Duodenal mucosa (tissue), 2 donors: ENCODE data around the gene SLC24A4.

ENCODE experiments used
- H3K27ac ChIP-seq: one replicate; pipeline ENCODE4 v1.7.0; 2013; ENCODE audit warnings: low read depth, low read length
- H3K27me3 ChIP-seq, 2 donors: one replicate each; pipeline ENCODE4 v1.7.0; 2013; ENCODE audit warnings: low read length in 2 of 2, control low read depth in 1 of 2; ENCODE audit not compliant: insufficient read depth in 2 of 2, control insufficient read depth in 1 of 2
- H3K36me3 ChIP-seq, 2 donors: one replicate each; pipeline ENCODE4 v1.7.0; 2013; ENCODE audit warnings: low read length in 2 of 2, control low read depth in 1 of 2; ENCODE audit not compliant: insufficient read depth in 2 of 2, control insufficient read depth in 1 of 2
- H3K4me1 ChIP-seq, 2 donors: one replicate each; pipeline ENCODE4 v1.7.0; 2013; ENCODE audit warnings: low read length in 2 of 2, control low read depth in 1 of 2; ENCODE audit not compliant: insufficient read depth in 2 of 2, control insufficient read depth in 1 of 2
- H3K4me3 ChIP-seq, 2 donors: one replicate each; pipeline ENCODE4 v1.7.0; 2013; ENCODE audit warnings: low read length in 2 of 2, low read depth in 1 of 2
- H3K9ac ChIP-seq, 2 donors: one replicate each; pipeline ENCODE4 v1.7.0; 2013; ENCODE audit warnings: low read length in 2 of 2, low read depth in 1 of 2
- H3K9me3 ChIP-seq, 2 donors: one replicate each; pipeline ENCODE4 v1.7.0; 2013; ENCODE audit warnings: low read length in 2 of 2, control low read depth in 1 of 2; ENCODE audit not compliant: control insufficient read depth in 1 of 2

SLC24A4 gene

DNA sequence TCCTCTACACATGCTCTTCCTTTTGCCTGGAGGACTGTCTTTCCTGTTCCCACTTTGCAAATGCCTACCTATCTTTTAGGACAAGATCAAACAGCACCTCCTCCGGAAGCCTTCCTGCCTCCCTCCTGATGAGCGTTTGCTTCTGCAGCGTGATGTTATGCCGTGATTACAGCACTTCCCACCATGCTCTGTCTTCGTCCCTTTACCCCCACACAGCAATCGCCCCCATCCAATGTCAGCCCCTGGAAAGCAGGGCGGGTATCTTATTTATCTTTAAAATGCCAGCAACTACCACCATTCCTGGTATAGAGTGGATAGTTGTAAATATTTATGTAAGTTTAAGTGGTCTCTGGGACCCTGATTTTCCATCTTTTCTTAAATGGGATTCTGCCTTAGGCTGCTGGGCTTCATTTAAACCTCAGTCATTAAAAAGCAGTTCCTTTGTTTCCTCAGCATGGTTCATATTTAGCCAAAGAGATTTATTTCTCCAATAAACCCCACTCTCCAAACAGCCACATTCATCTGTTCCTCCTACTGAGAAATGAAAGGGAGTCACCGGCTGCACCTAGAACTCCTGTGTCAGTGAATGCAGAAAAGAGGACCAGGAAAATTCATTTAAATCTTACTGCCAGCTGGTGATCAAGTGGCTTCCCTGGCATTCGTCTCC, 33.8 kb upstream of the SLC24A4 start:
- H3K27me3 ChIP-seq = no peaks in the 10 kb centered on the region

DNA sequence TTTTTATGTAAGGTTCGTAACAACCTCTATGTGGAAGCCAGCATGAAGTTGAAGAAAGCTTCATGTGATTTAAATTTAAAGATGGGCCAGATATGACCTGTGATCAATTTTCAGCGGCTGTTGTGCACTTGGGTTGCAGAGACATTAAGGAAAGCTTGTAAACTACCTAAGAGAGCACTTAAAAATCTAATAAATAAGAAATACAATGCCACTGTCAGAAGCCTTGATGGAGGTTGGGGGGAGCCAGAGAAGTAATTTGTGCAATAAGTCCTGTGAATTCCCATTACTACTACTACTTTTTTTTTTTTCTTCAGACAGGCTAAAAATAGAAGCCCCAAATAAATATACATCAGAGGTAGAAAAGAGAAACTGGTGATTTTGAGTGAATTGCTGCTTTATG, 30.3 kb upstream of the SLC24A4 start:
- no peak overlapping the region for H3K4me3 ChIP-seq
- H3K27me3 ChIP-seq = no peaks in the 10 kb centered on the region
- H3K27ac ChIP-seq = no peak overlapping the region

More for the DNA sequence above, 33.8 kb upstream of the SLC24A4 start:
- H3K36me3 ChIP-seq = no peaks in the 10 kb centered on the region
- no peaks in the 10 kb centered on the region for H3K9me3 ChIP-seq
- H3K4me3 ChIP-seq = no peak overlapping the region
- no peak overlapping the region for H3K27ac ChIP-seq
- no peak overlapping the region for H3K9ac ChIP-seq
- H3K4me1 ChIP-seq = no peaks in the 10 kb centered on the region

DNA sequence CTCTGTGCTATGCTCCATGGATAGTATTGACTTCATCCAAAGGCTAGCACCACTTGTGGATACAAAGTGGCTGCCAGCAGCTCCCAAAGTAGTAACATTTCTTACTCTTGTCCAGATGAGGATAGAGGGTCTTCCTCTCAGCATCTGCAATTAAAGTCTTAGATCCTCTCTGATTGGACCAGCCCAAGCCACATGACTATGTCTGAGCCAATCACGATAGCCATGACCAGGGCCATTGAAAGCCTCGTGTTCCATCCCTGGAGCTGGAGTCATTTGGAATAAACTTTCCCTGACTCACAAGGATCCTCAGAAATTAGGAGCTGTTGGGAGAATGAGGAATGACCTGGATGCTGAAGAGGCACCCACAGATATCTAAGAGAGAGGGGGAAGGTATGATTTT, 28.5 kb upstream of the SLC24A4 start:
- Histone ChIP-seq H3K27ac (no peak overlapping the region), H3K36me3 (no peaks in the 10 kb centered on the region), H3K27me3 (peaks cover 0 to 4% of the 10 kb centered on the region in 2 donors)

More for the DNA sequence above, 30.3 kb upstream of the SLC24A4 start:
- H3K9ac ChIP-seq = no peak overlapping the region
- H3K4me1 ChIP-seq = no peaks in the 10 kb centered on the region
- H3K9me3 ChIP-seq = no peaks in the 10 kb centered on the region
- no peaks in the 10 kb centered on the region for H3K36me3 ChIP-seq

DNA sequence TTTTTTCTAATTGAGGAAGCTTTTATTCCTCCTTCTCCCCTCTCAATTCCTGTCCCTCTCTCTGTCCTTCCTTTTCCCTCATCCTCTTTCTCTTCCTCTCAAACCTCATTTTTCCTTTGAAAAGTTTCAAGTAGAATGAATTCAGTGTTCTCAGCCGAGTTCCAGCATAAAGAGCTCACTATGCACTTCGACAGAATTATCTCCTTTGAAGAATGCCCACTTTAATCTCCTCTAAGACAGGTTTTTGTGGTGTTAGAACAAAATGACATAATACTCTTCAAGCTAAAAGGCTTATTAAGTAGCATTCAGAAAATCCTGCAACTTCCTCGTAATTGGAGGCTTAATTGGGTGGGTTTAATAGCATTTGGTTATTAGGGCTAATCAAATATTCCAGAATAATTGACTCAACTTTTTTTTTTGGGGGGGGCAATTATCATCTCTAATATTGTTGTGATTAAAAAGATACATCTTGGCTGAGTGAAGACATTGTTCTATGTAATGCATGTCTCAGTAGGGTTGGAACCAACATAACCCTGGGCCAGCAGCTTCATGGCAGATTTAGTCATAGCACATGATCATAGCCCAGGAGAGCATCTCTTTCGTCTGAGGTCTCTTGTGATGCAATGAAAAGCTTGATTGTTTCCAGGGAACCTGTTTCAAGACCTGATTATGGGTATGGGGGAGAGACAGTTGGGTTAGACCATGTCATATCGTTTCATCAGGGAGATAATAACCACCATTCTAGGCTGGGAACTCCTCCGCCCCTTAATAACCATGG, 25.0 kb upstream of the SLC24A4 start:
- Histone ChIP-seq H3K9me3 (no peaks in the 10 kb centered on the region), H3K4me1 (no peaks in the 10 kb centered on the region), H3K27me3 (peaks cover 0 to 5% of the 10 kb centered on the region in 2 donors), H3K4me3 (no peak overlapping the region), H3K9ac (no peak overlapping the region), H3K36me3 (no peaks in the 10 kb centered on the region), H3K27ac (no peak overlapping the region)

More for the DNA sequence above, 28.5 kb upstream of the SLC24A4 start:
- H3K9me3 ChIP-seq = no peaks in the 10 kb centered on the region
- no peak overlapping the region for H3K4me3 ChIP-seq
- H3K9ac ChIP-seq = no peak overlapping the region
- no peaks in the 10 kb centered on the region for H3K4me1 ChIP-seq

DNA sequence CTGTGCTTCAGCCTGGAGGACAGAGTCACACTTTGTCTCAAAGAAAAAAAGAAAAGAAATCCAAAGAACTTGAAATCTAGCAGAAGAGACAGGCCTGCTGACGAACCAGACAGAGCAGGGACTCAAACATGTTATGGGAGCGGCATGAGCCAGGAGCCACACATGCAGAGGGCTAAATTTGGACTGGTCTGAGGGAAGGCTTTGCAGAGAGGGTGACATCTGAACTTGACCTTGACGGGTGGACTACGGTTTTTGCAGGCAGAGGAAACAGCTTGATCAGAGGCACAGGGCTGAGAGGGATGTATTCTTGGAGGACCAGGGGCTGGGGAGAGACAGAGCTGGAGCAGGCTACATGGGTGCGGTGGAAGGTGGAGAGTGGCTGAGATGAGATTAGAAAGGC, 20.5 kb upstream of the SLC24A4 start:
- no peaks in the 10 kb centered on the region for H3K4me1 ChIP-seq
- no peaks in the 10 kb centered on the region for H3K9me3 ChIP-seq
- peaks cover 0 to 5% of the 10 kb centered on the region in 2 donors for H3K27me3 ChIP-seq
- no peak overlapping the region for H3K4me3 ChIP-seq
- no peaks in the 10 kb centered on the region for H3K36me3 ChIP-seq
- H3K27ac ChIP-seq = no peak overlapping the region
- no peak overlapping the region for H3K9ac ChIP-seq

DNA sequence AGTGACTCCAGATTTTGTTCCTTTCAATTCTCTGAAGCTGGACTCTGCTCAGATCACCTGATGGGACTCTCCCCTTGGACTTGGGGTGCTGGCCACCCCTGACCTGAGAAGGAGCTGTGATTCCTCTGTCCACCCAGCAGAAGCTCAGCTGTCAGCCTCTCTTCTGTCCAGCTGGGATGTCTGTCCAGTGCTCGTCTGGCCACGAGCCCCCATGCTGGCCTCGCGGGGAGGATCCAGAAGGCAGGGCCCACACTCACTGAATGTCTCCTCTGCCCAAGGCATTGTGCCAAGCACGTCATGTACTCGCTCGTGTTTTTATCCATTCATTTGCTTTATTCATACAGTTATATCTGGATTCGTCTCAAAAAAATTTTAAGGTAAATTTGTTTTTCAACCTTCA, 14.2 kb upstream of the SLC24A4 start:
- no peaks in the 10 kb centered on the region for H3K4me1 ChIP-seq
- H3K36me3 ChIP-seq = no peaks in the 10 kb centered on the region
- H3K9me3 ChIP-seq = no peaks in the 10 kb centered on the region
- no peak overlapping the region for H3K9ac ChIP-seq
- no peaks in the 10 kb centered on the region for H3K27me3 ChIP-seq
- no peak overlapping the region for H3K4me3 ChIP-seq
- H3K27ac ChIP-seq = no peak overlapping the region

DNA sequence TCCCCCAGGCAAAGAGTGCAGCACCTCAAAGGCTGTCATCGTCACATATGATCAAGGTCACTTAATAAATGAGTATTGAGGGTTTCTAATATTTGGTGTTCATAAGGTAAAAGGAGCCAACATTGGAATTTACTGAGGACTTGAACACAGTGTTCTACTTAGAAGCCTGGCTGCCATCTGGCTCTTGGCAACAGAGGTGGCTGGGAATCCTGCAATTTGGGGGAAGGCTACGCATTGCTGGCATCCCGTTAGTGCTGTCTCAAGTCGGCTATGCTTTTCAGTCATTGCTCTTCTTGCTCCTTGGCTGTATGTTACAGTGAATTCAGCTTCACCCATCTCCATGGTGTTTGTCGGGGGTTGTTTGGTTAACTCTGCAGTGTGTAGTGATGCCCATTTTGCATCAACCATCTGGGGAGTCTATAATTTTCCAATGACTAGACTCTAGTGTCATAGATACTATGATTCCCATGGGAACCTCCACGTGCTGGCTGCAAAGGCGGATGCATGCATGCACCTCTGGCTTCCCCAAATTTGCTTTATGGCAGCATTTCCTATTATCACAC, 12.9 kb upstream of the SLC24A4 start:
- Histone ChIP-seq H3K9me3 (no peaks in the 10 kb centered on the region), H3K27me3 (no peaks in the 10 kb centered on the region), H3K27ac (no peak overlapping the region), H3K4me1 (no peaks in the 10 kb centered on the region), H3K36me3 (no peaks in the 10 kb centered on the region), H3K4me3 (no peak overlapping the region), H3K9ac (no peak overlapping the region)

DNA sequence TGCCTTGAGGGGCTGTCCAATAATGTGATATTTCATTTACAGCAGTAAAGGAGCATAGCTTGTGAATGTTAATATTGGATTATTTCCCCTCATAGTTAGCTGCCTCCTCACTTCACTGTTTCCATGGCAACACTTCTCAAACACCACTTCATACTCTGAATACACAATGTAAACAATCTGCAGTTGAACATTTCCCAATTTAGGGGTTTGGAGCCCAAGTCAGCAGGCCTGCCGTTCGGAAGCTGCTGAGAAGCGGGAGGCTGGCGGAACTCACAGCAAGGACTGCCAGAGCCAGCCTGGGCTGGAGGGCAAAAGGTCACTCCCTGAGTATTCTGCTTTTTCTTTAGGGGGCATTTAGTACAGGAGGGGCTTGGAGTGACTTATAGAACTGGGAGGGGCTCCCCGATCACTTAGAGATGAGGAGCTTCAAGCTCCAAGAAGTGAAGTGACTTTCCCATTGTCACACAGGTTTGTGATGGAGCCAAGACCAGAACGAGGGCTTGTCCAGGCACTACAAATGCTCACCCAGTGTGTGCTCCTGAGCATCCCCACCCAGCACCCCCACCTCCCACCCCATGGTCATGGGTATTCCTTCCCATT, 12.1 kb upstream of the SLC24A4 start:
- no peak overlapping the region for H3K9ac ChIP-seq
- H3K36me3 ChIP-seq = no peaks in the 10 kb centered on the region
- no peak overlapping the region for H3K4me3 ChIP-seq
- H3K9me3 ChIP-seq = no peaks in the 10 kb centered on the region
- no peaks in the 10 kb centered on the region for H3K27me3 ChIP-seq
- no peak overlapping the region for H3K27ac ChIP-seq
- no peaks in the 10 kb centered on the region for H3K4me1 ChIP-seq

DNA sequence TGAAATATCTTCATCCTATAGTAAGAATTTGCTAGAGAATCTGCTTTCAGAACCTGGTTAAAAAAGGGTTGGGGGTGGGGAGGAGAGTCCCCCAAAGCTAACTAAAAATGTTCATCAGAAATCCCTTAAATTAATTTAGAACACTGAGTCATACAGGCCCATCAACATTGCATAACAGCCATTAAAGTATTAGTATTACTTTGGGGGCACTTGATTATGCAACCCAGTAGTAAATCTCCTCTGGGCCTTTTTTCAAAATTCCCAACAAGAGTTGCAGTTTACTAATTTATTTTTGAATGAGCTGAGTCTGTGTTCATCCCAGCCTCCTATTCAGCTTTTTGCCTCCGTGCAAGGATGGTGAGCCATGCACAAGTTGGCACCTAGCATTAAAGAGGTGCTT, 8.8 kb upstream of the SLC24A4 start:
- Histone ChIP-seq H3K27me3 (peaks cover 0 to 8% of the 10 kb centered on the region in 2 donors), H3K9me3 (no peaks in the 10 kb centered on the region), H3K9ac (no peak overlapping the region), H3K4me1 (no peaks in the 10 kb centered on the region), H3K4me3 (no peak overlapping the region), H3K36me3 (no peaks in the 10 kb centered on the region), H3K27ac (no peak overlapping the region)
